ENCODE data around the gene GPR160. TPM values are rescaled to one million over a fixed set of nuclear protein-coding genes. Genes with fewer than 3 reads are reported as not detected.

Gene GPR160
- total and polyA plus RNA-seq, 2 experiments from 2014 or later: 2.2 TPM; not detected in 1

DNA sequence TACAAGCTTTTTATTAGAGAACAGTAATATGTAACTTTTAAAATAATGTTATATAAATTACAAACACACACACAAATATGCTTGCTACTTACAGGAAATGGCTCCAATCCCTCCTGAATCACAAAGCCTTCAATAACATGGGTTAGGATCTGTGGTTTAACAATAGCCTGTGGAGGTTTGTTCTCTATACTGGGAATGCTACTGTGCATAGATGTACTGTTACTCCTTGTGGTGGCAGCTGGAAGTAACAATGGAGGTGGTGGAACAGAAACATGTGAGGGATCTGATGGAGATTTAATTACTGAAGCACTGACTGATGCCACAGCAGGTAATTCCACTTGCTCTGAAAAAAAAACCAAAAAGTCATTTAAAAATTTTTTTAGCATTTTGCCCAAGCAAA, 79.3 kb downstream of the GPR160 start:
- TF ChIP-seq, protein P1, sequence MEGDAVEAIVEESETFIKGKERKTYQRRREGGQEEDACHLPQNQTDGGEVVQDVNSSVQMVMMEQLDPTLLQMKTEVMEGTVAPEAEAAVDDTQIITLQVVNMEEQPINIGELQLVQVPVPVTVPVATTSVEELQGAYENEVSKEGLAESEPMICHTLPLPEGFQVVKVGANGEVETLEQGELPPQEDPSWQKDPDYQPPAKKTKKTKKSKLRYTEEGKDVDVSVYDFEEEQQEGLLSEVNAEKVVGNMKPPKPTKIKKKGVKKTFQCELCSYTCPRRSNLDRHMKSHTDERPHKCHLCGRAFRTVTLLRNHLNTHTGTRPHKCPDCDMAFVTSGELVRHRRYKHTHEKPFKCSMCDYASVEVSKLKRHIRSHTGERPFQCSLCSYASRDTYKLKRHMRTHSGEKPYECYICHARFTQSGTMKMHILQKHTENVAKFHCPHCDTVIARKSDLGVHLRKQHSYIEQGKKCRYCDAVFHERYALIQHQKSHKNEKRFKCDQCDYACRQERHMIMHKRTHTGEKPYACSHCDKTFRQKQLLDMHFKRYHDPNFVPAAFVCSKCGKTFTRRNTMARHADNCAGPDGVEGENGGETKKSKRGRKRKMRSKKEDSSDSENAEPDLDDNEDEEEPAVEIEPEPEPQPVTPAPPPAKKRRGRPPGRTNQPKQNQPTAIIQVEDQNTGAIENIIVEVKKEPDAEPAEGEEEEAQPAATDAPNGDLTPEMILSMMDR (IDR thresholded peaks at IDR 0.05; ENCODE audit: low read depth, low read length): peak; percentile 26
- Histone ChIP-seq H3K4me1 (ENCODE audit: low read depth) (no peaks in the 10 kb centered on the region), H3K36me3 (peaks cover 67% of the 10 kb centered on the region), H3K4me3 (no peak overlapping the region), H3K27me3 (no peaks in the 10 kb centered on the region), H3K9me3 (ENCODE audit: low read depth) (no peaks in the 10 kb centered on the region), H3K27ac (no peak overlapping the region)
- DNase-seq (ENCODE audit: low read depth in 1 of 2, low spot score in 1 of 2): peak in 1 of 2 donors; percentile 9

DNA sequence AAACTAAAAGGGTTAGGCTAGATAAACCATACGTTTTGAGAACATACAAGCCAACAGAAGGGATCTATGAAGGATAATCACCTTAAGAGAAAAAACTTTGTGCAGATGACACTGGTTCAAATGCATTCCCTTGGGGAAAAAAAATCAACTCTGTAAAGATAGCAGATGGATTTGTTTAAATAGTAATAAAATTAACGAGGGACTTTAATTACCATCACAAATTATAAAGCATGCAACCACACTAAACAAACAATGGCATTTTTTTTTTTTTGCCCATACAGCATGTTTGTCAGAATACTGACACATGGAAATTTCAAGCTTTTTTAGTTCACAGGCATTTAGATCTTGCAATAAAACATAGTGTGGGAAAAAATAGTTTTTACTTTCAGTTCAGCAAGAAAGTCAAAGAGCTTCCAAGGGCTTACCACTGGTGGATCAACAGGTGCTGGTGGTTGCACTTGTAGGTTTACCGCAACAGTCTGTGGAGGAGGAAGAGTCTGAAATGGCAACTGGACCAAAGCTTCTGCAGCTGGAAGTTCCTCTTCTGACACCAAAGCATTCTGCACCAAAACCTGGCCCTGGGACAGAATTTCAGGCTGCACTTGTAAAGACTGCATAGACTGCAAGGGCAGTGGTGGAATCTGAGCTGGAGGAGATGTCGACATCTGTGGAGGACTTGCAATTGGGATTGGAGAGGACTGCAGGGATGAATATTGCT, 90.6 kb downstream of the GPR160 start:
- peaks cover 39% of the 10 kb centered on the region for H3K36me3 ChIP-seq
- H3K4me1 ChIP-seq (ENCODE audit: low read depth): no peaks in the 10 kb centered on the region
- H3K9me3 ChIP-seq (ENCODE audit: low read depth): no peaks in the 10 kb centered on the region
- TF ChIP-seq, protein P1 (IDR thresholded peaks at IDR 0.05; ENCODE audit: low read depth, low read length): no peak
- H3K27ac ChIP-seq: no peak overlapping the region
- DNase-seq (ENCODE audit: low read depth in 1 of 2, low spot score in 1 of 2): no peak
- H3K4me3 ChIP-seq: no peak overlapping the region
- H3K27me3 ChIP-seq: no peaks in the 10 kb centered on the region

DNA sequence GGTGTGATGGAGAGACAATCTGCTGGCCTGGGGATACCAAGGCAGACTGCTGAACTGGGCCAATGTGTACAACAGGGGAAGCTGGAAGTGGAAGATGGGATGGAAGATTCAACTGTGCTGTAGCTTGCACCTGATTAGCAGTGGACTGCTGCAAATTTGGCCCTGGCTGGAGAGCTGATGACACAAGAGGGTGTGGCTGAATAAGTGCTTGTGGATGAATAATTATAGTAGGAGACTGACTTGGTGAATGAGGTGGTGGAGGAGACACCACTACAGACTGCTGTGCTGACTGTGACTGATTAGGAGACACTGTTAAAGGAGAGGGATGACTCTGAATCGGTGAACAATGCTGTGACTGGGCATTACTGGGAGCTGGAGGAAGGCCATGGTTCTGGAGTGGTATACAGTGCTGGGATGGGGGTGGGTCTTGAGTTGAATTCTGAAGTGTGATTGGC, 91.2 kb downstream of the GPR160 start:
- Histone ChIP-seq H3K9me3 (ENCODE audit: low read depth) (no peaks in the 10 kb centered on the region), H3K36me3 (peaks cover 41% of the 10 kb centered on the region), H3K4me3 (no peak overlapping the region), H3K27ac (no peak overlapping the region), H3K4me1 (ENCODE audit: low read depth) (no peaks in the 10 kb centered on the region), H3K27me3 (no peaks in the 10 kb centered on the region)
- TF ChIP-seq, protein P1 (IDR thresholded peaks at IDR 0.05; ENCODE audit: low read depth, low read length): no peak
- DNase-seq (ENCODE audit: low read depth in 1 of 2, low spot score in 1 of 2): peak in 1 of 2 donors; percentile 12

DNA sequence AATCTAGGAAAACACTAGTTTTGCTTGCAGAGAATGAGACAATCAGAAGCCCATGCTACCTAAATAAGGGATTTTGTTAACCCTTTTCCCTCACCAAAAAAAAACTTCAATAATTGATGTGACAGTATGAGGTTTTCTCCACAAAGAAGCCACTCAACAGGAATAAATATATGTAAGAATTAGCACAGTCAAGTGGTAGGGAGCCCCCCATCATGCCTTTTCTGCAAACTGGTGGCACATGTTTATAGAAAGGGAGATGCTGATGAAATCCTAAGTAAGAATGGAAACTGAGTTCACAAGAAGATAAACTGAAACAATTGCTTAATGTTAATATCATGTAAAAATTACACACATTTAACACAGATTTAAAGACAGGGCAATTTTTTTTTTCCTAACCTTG, 92.7 kb downstream of the GPR160 start:
- no peak overlapping the region for H3K4me3 ChIP-seq
- H3K9me3 ChIP-seq (ENCODE audit: low read depth): no peaks in the 10 kb centered on the region
- H3K36me3 ChIP-seq: peaks cover 38% of the 10 kb centered on the region
- peak in 1 of 2 donors; percentile 6 for DNase-seq (ENCODE audit: low read depth in 1 of 2, low spot score in 1 of 2)
- TF ChIP-seq, protein P1 (IDR thresholded peaks at IDR 0.05; ENCODE audit: low read depth, low read length): no peak
- H3K4me1 ChIP-seq (ENCODE audit: low read depth): no peaks in the 10 kb centered on the region
- no peak overlapping the region for H3K27ac ChIP-seq
- H3K27me3 ChIP-seq: no peaks in the 10 kb centered on the region

DNA sequence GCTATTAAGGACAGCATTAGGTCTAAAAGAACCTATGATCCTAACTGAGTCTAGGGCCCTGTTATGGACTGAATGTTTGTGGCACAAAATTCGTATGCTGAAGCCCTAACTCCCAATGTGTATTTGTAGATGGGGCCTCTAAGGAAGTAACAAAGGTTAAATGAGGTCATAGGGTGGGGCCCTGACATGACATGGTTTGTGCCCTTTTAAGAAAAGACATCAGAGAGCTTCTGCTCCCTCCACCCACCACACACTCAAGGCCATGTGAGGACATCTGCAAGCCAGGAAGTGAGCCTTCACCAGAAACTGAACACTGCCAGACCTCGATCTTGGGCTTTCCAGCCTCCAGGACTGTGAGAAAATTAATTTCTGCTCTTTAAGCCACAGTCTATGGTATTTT, 94.5 kb downstream of the GPR160 start:
- H3K9me3 ChIP-seq (ENCODE audit: low read depth): no peaks in the 10 kb centered on the region
- H3K36me3 ChIP-seq: peaks cover 47% of the 10 kb centered on the region
- no peaks in the 10 kb centered on the region for H3K27me3 ChIP-seq
- DNase-seq (ENCODE audit: low read depth in 1 of 2, low spot score in 1 of 2): peak in 1 of 2 donors; percentile 24
- TF ChIP-seq, protein P1 (IDR thresholded peaks at IDR 0.05; ENCODE audit: low read depth, low read length): no peak
- no peak overlapping the region for H3K4me3 ChIP-seq
- no peak overlapping the region for H3K27ac ChIP-seq
- H3K4me1 ChIP-seq (ENCODE audit: low read depth): no peaks in the 10 kb centered on the region

Other genes starting within 250 kb of the GPR160 start
- gene LRRIQ4, start 225.1 kb upstream of the GPR160 start, total RNA-seq: 0.15 TPM in 1 of 2 replicates, not detected in the other
- 0.34 TPM in 1 of 2 replicates, not detected in the other for gene LRRIQ4, start 225.1 kb upstream of the GPR160 start, polyA plus RNA-seq
- 4.4 and 6.8 TPM in 2 replicates for gene LRRC34, start 225.1 kb upstream of the GPR160 start, total RNA-seq
- 5.2 and 6.9 TPM in 2 replicates for gene LRRC34, start 225.1 kb upstream of the GPR160 start, polyA plus RNA-seq
- gene LRRC31, start 168.1 kb upstream of the GPR160 start, total RNA-seq: not detected in 2 replicates
- not detected in 2 replicates for gene LRRC31, start 168.1 kb upstream of the GPR160 start, polyA plus RNA-seq
- not detected in 2 replicates for gene SAMD7, start 126.4 kb upstream of the GPR160 start, total RNA-seq
- not detected in 2 replicates for gene SAMD7, start 126.4 kb upstream of the GPR160 start, polyA plus RNA-seq
- 18.9 and 26.7 TPM in 2 replicates for gene SEC62, start 71.2 kb upstream of the GPR160 start, total RNA-seq
- gene SEC62, start 71.2 kb upstream of the GPR160 start, polyA plus RNA-seq: 72.2 and 78.2 TPM in 2 replicates
- gene PHC3, start 143.7 kb downstream of the GPR160 start, total RNA-seq: 13.6 and 24.5 TPM in 2 replicates
- gene PHC3, start 143.7 kb downstream of the GPR160 start, polyA plus RNA-seq: 25.2 and 43.7 TPM in 2 replicates
- gene PRKCI, start 184.4 kb downstream of the GPR160 start, total RNA-seq: 27.5 and 35.1 TPM in 2 replicates
- 25.2 and 43.8 TPM in 2 replicates for gene PRKCI, start 184.4 kb downstream of the GPR160 start, polyA plus RNA-seq

All from cardiac muscle cell (in vitro differentiated cells and primary cell).